ENCODE results near the gene SPAAR.

DNA sequence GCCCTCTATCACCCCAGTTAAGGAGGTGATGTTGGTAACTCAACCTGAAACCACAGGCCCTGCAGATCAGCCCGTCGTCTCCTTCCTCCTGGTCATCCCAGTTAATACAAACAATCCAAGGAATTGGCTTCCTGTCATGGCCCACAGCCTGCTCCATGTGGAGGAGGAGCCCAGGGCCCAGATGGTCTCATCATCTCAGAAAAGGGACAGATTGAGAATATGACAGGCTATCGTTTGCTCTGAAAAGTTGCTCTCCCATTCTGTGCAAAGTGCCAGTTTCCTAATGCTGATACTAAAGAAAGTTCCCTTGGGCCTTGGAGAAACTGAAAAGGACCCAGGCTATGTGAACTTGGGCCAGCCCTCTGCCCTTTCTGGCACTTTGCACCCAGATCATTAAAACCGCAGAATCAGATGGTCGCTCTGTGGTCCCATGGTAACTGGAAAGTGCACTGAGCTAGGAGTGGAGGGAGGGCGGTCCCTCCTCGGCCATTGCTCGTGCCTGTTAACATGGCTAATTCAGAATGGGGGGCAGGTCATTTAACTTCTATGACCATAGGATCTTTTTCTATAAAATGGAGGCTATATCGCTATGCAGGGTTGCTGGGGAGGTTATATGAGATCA lies 675 bp upstream of the SPAAR start:
- TF ChIP-seq, protein P1, sequence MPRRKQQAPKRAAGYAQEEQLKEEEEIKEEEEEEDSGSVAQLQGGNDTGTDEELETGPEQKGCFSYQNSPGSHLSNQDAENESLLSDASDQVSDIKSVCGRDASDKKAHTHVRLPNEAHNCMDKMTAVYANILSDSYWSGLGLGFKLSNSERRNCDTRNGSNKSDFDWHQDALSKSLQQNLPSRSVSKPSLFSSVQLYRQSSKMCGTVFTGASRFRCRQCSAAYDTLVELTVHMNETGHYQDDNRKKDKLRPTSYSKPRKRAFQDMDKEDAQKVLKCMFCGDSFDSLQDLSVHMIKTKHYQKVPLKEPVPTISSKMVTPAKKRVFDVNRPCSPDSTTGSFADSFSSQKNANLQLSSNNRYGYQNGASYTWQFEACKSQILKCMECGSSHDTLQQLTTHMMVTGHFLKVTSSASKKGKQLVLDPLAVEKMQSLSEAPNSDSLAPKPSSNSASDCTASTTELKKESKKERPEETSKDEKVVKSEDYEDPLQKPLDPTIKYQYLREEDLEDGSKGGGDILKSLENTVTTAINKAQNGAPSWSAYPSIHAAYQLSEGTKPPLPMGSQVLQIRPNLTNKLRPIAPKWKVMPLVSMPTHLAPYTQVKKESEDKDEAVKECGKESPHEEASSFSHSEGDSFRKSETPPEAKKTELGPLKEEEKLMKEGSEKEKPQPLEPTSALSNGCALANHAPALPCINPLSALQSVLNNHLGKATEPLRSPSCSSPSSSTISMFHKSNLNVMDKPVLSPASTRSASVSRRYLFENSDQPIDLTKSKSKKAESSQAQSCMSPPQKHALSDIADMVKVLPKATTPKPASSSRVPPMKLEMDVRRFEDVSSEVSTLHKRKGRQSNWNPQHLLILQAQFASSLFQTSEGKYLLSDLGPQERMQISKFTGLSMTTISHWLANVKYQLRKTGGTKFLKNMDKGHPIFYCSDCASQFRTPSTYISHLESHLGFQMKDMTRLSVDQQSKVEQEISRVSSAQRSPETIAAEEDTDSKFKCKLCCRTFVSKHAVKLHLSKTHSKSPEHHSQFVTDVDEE (CRISPR knock-in tag; IDR thresholded peaks at IDR 0.05) = no peak
- no peak for TF ChIP-seq ESRRG (CRISPR knock-in tag; IDR thresholded peaks at IDR 0.05)
- no peak; the same call in 1 of the 2 replicates for TF ChIP-seq ZFP3 (CRISPR knock-in tag; IDR thresholded peaks at IDR 0.05)
